CD4-positive, alpha-beta T cell (primary cell): ENCODE data around the gene ZFPM1. TPM values are rescaled to one million over a fixed set of nuclear protein-coding genes. Genes with fewer than 3 reads are reported as not detected.

Experiments used
- ATAC-seq: fragments of 200-7000 bp; cut with Tn5 transposase; one replicate; pipeline ENCODE4 v1.10.0; 2022; ENCODE audit warnings: mild to moderate bottlenecking; ENCODE audit not compliant: poor library complexity
- CTCF ChIA-PET: fragments of 350-600 bp; sonication (Branson Sonifier 250); formaldehyde crosslinking; loops from one replicate; lab custom pipeline; 2021; ENCODE audit warnings: antibody characterized with exemption, inconsistent platforms; lab: Charles Lee
- POLR2A ChIA-PET: fragments of 350-600 bp; sonication (Branson Sonifier 250); formaldehyde crosslinking; loops from one replicate; lab custom pipeline; 2021; ENCODE audit warnings: antibody characterized with exemption, inconsistent platforms; lab: Charles Lee
- DNase-seq, 14 experiments: peaks; one replicate each; pipeline ENCODE4 v3.0.0-alpha.2; 2013 to 2020; ENCODE audit warnings: mixed read lengths in 2 of 14
- H3K27ac ChIP-seq, 2 donors: one replicate each; pipeline versions ENCODE4 v1.5.1 to v1.7.0; 2013; ENCODE audit warnings: low read length in 2 of 2, low read depth in 1 of 2, mild to moderate bottlenecking in 1 of 2
- H3K27me3 ChIP-seq, 2 experiments: 1 replicate in 1 of 2; 2 replicates in 1 of 2; pipeline versions ENCODE4 v1.6.1 to v1.7.0; 2013; ENCODE audit warnings: low read length in 2 of 2, control low read depth in 1 of 2, mild to moderate bottlenecking in 1 of 2, moderate library complexity in 1 of 2; ENCODE audit not compliant: insufficient read depth in 2 of 2, control insufficient read depth in 1 of 2
- H3K36me3 ChIP-seq: one replicate; pipeline ENCODE4 v1.6.1; 2013; ENCODE audit warnings: low read length, control low read depth; ENCODE audit not compliant: insufficient read depth
- H3K4me1 ChIP-seq: one replicate; pipeline ENCODE4 v1.6.1; 2013; ENCODE audit warnings: low read length, control low read depth; ENCODE audit not compliant: insufficient read depth
- H3K4me3 ChIP-seq: one replicate; pipeline ENCODE4 v1.5.1; 2013; ENCODE audit warnings: mild to moderate bottlenecking, low read length, moderate library complexity
- H3K9me3 ChIP-seq, 2 experiments: 1 replicate in 1 of 2; 2 replicates in 1 of 2; pipeline versions ENCODE4 v1.6.1 to v1.7.0; 2013; ENCODE audit warnings: low read length in 2 of 2, mild to moderate bottlenecking in 2 of 2, control low read depth in 1 of 2, moderate library complexity in 1 of 2; ENCODE audit not compliant: control insufficient read depth in 1 of 2, insufficient read depth in 1 of 2
- H3K27ac Mint-ChIP-seq: one replicate; pipeline ENCODE4 v1.8.0; 2020; ENCODE audit warnings: mixed read lengths
- H3K27me3 Mint-ChIP-seq: one replicate; pipeline ENCODE4 v1.8.0; 2021; ENCODE audit warnings: mixed read lengths
- H3K36me3 Mint-ChIP-seq: one replicate; pipeline ENCODE4 v1.8.0; 2021; ENCODE audit warnings: low read depth, mixed read lengths
- H3K4me1 Mint-ChIP-seq: one replicate; pipeline ENCODE4 v1.8.0; 2021; ENCODE audit warnings: low read depth, mixed read lengths
- H3K4me3 Mint-ChIP-seq: one replicate; pipeline ENCODE4 v1.8.0; 2020; ENCODE audit warnings: mild to moderate bottlenecking, mixed read lengths
- H3K9me3 Mint-ChIP-seq: one replicate; pipeline ENCODE4 v1.8.0; 2020; ENCODE audit warnings: mixed read lengths
- intact Hi-C, 2 experiments: fragments of 100-400 bp; cut with DNase I in 1 of 2; cut with micrococcal nuclease in 1 of 2; formaldehyde crosslinking; loops; one replicate each; pipeline versions ENCODE4 v1.15.1 to v1.9.0; 2023 to 2025; cut with DNase I, micrococcal nuclease
- total RNA-seq, 174 experiments: library from RNA in 2 of 174; stranded (reverse) in 2 of 174; gene quantifications; one replicate each; pipeline ENCODE4 v1.2.3 and lab custom pipeline; 2021 to 2026
- TF ChIP-seq, protein P1 (sequence below): fragments of 200-600 bp; IDR thresholded peaks from one replicate; pipeline ENCODE4 v1.8.0; 2022; ENCODE audit warnings: antibody characterized with exemption, mild to moderate bottlenecking

Gene ZFPM1
- total RNA-seq, 2 experiments from 2014 or later, result 22.8 to 24.2 TPM

DNA sequence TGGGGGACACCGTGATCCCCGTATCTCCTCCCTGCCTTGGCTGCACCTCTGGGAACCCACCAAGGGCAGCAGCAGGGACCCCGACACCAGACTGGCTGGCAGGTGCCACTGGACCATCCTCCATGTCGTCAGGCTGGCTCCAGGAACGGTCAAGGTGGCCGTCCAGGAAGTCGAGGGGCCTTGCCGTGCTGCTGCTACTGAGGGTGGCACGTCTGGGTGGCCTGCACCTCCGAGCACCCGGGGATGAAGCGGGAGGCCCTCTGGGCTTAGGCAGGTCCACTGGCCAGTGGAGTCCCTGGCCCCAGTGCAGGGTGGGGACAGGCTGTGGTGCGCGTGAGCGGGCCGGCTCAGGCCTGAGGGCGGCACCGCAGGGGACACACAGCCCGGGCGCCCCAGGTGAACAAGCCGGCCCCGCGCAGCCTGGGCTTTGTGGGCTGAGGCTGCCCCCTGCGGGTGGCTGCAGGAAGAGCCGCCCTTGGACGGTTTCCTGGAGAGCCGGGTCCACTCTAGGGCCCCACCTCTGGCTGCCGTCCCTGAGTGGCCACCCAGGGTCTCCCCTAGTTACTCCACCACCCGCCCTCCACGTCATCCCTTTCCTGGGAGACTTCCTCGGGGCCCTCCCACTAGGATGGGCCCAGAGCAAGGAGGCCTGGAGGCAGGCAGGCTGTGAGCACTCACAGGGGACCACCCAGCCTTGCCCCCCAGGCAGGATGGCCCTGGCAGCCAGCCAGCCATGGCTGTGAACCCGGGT, 74.3 kb downstream of the ZFPM1 start:
- ATAC-seq (peak; percentile 62), DNase-seq (peak in 13 of 14 experiments; percentile 48 to 79 (median 57))
- Histone ChIP-seq H3K36me3 (peaks cover 3% of the 10 kb centered on the region), H3K4me1 (peaks cover 10% of the 10 kb centered on the region), H3K9me3 (no peaks in the 10 kb centered on the region), H3K27me3 (no peaks in the 10 kb centered on the region), H3K27ac (no peak overlapping the region), H3K4me3 (no peak overlapping the region)
- ChIA-PET CTCF (interaction anchor here (0.9 kb wide), 1 partner anchor 55 kb away, joined by 4 read pairs; no protein-coding TSS in a partner anchor), POLR2A (no interaction called here)
- intact Hi-C loops, result loop anchor here (1.0 kb wide), 1 partner anchor 84 kb away; no protein-coding TSS in a partner anchor
- TF ChIP-seq, protein P1, sequence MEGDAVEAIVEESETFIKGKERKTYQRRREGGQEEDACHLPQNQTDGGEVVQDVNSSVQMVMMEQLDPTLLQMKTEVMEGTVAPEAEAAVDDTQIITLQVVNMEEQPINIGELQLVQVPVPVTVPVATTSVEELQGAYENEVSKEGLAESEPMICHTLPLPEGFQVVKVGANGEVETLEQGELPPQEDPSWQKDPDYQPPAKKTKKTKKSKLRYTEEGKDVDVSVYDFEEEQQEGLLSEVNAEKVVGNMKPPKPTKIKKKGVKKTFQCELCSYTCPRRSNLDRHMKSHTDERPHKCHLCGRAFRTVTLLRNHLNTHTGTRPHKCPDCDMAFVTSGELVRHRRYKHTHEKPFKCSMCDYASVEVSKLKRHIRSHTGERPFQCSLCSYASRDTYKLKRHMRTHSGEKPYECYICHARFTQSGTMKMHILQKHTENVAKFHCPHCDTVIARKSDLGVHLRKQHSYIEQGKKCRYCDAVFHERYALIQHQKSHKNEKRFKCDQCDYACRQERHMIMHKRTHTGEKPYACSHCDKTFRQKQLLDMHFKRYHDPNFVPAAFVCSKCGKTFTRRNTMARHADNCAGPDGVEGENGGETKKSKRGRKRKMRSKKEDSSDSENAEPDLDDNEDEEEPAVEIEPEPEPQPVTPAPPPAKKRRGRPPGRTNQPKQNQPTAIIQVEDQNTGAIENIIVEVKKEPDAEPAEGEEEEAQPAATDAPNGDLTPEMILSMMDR, result peak; percentile 81
- Mint-ChIP-seq H3K4me3 (no peak overlapping the region), H3K9me3 (no peaks in the 10 kb centered on the region), H3K27me3 (no peaks in the 10 kb centered on the region), H3K4me1 (peaks cover 6% of the 10 kb centered on the region), H3K36me3 (no peaks in the 10 kb centered on the region), H3K27ac (no peak overlapping the region)

DNA sequence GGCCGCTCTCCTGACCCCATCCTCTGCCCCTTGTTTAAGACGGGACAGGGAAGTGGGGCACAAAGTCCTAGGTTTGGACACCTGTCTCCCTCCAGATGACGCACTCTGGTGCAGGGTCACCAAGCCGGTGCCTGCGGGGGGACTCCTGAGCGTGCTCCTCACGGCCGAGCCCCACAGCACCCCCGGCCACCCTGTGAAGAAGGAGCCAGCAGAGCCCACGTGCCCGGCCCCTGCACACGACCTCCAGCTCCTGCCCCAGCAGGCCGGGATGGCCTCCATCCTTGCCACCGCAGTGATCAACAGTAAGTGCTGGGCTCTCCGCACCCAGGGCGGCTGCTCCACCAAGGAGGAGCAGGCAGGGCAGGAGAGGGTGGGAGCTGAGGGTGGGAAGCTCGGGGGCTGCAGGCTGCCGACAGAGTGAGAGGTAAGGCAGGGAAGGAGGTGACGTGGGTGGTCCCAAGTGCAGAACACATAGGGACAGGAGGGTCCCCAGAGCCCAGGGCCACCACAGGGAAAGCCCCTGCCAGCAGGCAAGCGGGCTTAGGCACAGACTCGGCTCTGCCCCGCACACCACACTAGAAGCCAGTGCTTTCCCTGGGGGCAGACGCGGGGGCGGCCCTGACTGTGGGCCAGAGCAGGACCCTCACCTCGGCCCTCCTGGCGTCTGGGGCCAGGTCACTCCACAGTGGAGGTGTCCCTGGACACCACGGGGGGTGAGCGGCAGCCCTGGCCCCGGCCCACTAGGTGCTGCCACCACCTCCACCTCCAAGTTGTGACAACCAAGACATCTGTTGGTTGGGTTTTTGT, 75.1 kb downstream of the ZFPM1 start:
- no peak overlapping the region for H3K4me3 ChIP-seq
- ChIA-PET POLR2A (no interaction called here), CTCF (no interaction called here)

DNA sequence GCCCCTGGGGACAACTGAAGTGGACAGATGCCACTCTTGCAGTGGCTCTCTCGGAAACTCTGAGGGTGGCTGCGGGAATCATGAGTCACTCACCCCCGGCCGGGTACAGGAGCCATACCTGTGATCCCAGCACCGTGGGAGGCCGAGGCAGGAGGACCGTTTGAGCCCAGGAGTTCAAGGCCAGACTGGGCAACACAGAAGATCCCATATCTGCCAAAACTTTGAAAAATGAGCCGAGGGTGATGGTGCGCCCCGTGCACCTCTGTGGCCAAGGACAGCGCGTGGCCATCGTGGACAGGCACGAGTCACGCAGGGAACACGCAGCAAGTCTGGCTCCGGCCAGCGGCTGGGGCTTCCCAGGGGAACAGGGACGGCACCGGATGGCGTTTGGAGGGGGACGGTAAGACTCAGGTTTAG, 75.8 kb downstream of the ZFPM1 start:
- intact Hi-C loops, result no loop called here
- Mint-ChIP-seq H3K27ac (no peak overlapping the region), H3K4me1 (peaks cover 6% of the 10 kb centered on the region), H3K27me3 (no peaks in the 10 kb centered on the region), H3K4me3 (peak overlapping the region; percentile 25), H3K36me3 (no peaks in the 10 kb centered on the region), H3K9me3 (no peaks in the 10 kb centered on the region)
- Histone ChIP-seq H3K4me1 (peaks cover 10% of the 10 kb centered on the region), H3K4me3 (no peak overlapping the region), H3K36me3 (peaks cover 3% of the 10 kb centered on the region), H3K27me3 (no peaks in the 10 kb centered on the region), H3K27ac (no peak overlapping the region), H3K9me3 (no peaks in the 10 kb centered on the region)
- POLR2A ChIA-PET, result no interaction called here
- DNase-seq (no peak), ATAC-seq (no peak)
- TF ChIP-seq, protein P1, result no peak
- CTCF ChIA-PET, result no interaction called here

More for the DNA sequence above, 75.1 kb downstream of the ZFPM1 start:
- TF ChIP-seq, protein P1, result no peak
- Histone ChIP-seq H3K27ac (no peak overlapping the region), H3K4me1 (peaks cover 10% of the 10 kb centered on the region), H3K36me3 (peaks cover 3% of the 10 kb centered on the region), H3K9me3 (no peaks in the 10 kb centered on the region), H3K27me3 (no peaks in the 10 kb centered on the region)
- Mint-ChIP-seq H3K36me3 (no peaks in the 10 kb centered on the region), H3K27ac (no peak overlapping the region), H3K4me1 (peaks cover 6% of the 10 kb centered on the region), H3K9me3 (no peaks in the 10 kb centered on the region), H3K4me3 (no peak overlapping the region), H3K27me3 (no peaks in the 10 kb centered on the region)
- intact Hi-C loops, result loop anchor here (1.0 kb wide), 1 partner anchor 85 kb away; no protein-coding TSS in a partner anchor
- no peak for ATAC-seq
- DNase-seq, result no peak
